Fibroblast of skin of left biceps (primary cell): ENCODE data around the gene TEAD4.

Source experiments
- DNase-seq, 2 experiments: peaks; one replicate each; pipeline ENCODE4 v3.0.0-alpha.2; 2013; ENCODE audit warnings: low read depth in 2 of 2

TEAD4 gene

GRCh38 chr12:3002646-3003045 is 43.4 kb downstream of the TEAD4 start:
- DNase-seq = no peak

- no peak for DNase-seq
These were observed 44.3 kb downstream of the TEAD4 start for GRCh38 chr12:3003357-3003992.

- DNase-seq = no peak
These were observed 45.7 kb downstream of the TEAD4 start for GRCh38 chr12:3004655-3005565.

GRCh38 chr12:3005736-3006135 is 46.5 kb downstream of the TEAD4 start:
- DNase-seq = no peak

GRCh38 chr12:3009780-3010179 is 50.6 kb downstream of the TEAD4 start:
- DNase-seq = no peak

- no peak for DNase-seq
These were observed 51.2 kb downstream of the TEAD4 start for GRCh38 chr12:3010214-3010930.

- no peak for DNase-seq
These were observed 53.6 kb downstream of the TEAD4 start for GRCh38 chr12:3012786-3013185.

- no peak for DNase-seq
These were observed 55.4 kb downstream of the TEAD4 start for GRCh38 chr12:3014641-3015040.

- no peak for DNase-seq
These were observed 56.2 kb downstream of the TEAD4 start for GRCh38 chr12:3015356-3015755.

- no peak for DNase-seq
These were observed 57.0 kb downstream of the TEAD4 start for GRCh38 chr12:3016191-3016590.

- no peak for DNase-seq
These were observed 58.1 kb downstream of the TEAD4 start for GRCh38 chr12:3017281-3017680.

- no peak for DNase-seq
These were observed 59.2 kb downstream of the TEAD4 start for GRCh38 chr12:3018284-3019004.

- DNase-seq = no peak
These were observed 59.9 kb downstream of the TEAD4 start for GRCh38 chr12:3019005-3019680.

GRCh38 chr12:3020399-3020798 is 61.2 kb downstream of the TEAD4 start:
- DNase-seq = no peak

- no peak for DNase-seq
These were observed 61.7 kb downstream of the TEAD4 start for GRCh38 chr12:3020850-3021435.

GRCh38 chr12:3022411-3022810 is 63.2 kb downstream of the TEAD4 start:
- DNase-seq = no peak

- no peak for DNase-seq
These were observed 63.8 kb downstream of the TEAD4 start for GRCh38 chr12:3022961-3023360.

- DNase-seq = no peak
These were observed 68.9 kb downstream of the TEAD4 start for GRCh38 chr12:3028108-3028507.

- DNase-seq = no peak
These were observed 71.7 kb downstream of the TEAD4 start for GRCh38 chr12:3030821-3031429.

GRCh38 chr12:3032161-3032560 is 73.0 kb downstream of the TEAD4 start:
- DNase-seq = no peak
